ENCODE results near the gene CD40. TPM values are rescaled to one million over a fixed set of nuclear protein-coding genes. Genes with fewer than 3 reads are reported as not detected.

Gene CD40
- total RNA-seq, 1 experiment from 2014 or later: 13.7 TPM

DNA sequence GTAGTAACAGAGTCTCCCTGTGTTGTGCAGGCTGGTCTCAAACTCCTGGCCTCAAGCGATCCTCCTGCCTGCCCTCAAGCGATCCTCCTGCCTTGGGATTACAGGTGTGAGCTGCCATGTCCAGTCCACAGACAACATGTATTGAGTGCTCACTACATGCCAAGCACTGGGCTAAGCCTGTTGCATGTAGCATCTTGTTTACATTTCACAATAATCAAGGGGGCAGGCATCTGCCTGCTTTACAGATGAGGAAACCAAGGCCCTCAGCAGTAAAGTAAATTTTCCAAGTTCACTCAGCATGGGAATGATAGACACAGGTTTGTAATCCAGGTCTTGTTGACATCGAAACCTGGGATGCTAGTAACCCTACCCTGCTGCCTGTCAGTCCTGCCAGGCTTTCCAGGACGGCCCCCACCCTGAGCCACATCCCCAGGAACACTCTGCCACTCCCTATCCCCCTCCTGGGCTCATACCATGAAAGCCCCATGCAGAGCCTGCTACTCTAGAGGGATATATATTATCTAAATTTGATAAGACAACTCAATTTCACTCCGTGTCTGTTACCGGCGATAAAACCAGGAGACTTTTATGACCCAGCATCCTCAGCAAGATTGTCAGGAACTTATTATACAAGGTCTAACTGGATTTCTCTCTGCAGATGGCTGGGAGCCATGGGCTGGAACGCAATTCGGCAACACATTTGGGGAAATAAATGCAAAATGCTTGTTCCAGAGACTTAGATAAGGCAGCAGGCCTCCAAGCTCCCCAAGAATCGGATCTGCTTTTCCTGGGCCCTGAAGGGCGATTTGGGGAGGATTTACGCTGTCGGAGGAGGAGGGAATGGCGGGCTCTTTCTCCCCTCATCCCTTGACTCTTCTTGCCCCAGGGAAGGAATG, 30.4 kb downstream of the CD40 start:
- no peak for DNase-seq (ENCODE audit: low spot score)

DNA sequence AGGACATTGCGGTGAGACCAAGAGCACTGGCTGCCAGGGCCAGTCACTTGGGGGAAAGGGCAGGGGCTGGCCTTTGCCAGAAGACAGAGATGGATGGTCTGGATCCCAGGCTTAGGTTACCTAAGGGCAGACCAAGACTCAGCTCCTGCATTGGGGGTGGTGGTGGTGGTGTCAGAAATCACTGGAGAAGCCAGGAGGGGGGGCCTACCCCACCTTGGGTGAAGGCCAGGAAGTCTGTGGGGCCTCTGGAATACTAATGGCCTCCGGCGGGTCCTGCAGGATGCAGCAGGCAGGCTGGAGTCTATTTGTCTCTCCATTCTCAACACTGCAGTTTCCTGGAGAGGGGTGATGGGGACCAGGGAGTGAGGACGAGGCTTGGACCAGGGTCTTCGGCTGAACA, 32.8 kb downstream of the CD40 start:
- DNase-seq (ENCODE audit: low spot score): no peak

DNA sequence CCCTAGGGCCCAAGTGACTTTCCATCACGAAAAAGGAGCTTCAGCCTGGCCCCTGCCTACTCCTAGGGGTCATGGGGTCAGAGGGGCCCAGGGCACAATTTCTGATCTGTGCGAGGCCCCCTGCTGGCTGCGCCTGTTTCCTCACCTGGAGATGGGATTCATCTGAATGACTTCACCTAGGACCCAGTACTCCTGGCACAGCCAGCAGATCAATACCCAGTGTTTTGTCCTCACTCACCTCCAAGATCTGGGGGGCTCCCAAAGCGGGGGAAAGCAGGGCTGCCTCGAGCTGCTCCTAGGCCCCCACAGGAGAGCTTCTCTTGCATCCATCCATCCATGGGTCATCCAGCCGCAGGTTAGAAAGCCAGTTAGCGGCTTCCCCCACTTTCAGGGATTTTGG, 33.8 kb downstream of the CD40 start:
- no peak for DNase-seq (ENCODE audit: low spot score)

DNA sequence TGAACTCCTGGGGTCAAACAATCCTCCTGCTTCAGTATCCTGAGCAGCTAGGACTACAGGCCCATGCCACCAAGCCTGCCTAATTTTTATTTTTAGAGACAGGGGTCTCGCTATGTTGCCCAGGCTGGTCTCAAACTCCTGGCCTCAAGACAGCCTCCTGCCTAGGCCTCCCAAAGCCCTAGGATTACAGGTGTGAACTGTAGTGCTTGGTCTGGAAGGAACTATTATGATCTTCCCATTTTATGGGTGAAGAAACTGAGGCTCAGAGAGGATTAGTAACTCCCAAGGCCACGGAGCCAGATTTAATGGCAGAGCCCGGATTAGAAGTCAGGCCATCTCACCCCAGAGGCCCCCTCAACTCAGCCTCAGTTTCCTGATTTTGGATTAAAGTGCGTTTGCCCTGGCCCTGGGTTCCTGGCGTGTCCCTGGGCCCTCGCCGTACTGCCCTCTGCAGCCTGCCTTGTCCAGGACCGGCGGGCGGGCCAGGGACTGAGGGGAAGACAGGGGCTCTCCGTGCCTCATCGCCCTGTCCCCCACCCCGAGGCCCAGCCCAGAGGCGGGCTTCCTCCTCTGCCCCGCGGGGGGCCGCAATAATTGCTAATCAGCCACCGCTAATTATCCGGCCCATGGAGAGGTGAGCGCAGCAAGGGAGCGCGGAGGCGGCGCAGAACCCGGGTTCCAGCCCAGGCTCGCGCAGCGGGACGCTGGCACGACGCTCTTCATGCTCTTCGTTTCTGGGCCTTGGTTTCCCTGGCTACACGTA, 34.9 kb downstream of the CD40 start:
- DNase-seq (ENCODE audit: low spot score): no peak

DNA sequence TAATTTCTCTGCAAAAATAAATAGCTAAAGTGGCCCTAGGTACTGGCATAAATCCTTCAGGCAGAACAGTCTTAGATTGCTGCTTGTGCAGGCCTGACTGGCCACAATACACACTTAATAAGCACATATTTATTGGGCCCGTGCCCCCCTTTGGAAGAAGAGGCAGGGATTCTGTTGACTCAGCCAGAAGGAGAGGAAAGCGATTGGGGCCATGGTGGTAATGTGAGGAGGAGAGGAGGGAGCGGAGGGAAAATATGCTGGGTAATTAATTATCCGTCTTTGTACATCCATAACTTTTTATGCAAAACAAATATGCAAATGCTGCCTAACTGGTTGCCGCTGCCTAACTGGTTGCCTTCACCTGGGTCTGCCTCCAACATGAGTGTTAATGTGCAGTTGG, 36.2 kb downstream of the CD40 start:
- no peak for DNase-seq (ENCODE audit: low spot score)

DNA sequence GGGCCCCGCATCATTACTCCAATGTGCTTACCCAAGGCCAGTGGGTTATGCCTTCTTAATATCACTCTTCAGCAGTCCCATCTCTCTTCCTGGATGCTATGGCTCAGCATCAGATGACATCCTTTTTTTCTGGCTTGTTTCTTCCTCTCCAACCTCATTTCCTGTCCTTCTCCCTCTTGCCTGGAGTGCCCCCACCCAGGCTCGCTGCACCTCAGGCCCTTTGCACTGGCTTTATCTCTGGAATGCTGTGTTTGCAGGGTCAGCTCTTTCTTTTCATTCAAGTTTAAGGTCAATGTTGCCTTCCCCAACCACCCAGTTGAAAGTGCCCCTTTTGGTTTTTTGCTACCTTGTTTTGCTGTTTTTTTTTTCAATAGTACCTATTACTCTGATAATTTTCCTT, 36.7 kb downstream of the CD40 start:
- no peak for DNase-seq (ENCODE audit: low spot score)

DNA sequence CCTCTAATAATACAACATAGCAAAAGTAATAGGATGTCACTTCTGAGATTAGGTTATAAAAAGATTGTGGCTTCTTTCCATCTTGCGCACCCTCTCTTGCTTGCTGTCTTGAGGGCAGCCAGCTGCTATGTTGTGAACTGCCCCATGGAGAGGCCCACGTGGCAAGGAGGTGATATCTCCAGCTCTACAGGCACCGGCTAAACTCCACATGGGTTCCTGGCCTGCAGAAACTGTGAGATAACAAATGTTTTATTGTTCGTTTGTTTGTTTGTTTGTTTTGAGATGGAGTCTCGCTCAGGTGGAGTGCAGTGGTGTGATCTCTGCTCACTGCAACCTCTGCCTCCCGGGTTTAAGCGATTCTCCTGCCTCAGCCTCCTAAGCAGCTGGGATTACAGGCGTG, 38.0 kb downstream of the CD40 start:
- DNase-seq (ENCODE audit: low spot score): no peak

DNA sequence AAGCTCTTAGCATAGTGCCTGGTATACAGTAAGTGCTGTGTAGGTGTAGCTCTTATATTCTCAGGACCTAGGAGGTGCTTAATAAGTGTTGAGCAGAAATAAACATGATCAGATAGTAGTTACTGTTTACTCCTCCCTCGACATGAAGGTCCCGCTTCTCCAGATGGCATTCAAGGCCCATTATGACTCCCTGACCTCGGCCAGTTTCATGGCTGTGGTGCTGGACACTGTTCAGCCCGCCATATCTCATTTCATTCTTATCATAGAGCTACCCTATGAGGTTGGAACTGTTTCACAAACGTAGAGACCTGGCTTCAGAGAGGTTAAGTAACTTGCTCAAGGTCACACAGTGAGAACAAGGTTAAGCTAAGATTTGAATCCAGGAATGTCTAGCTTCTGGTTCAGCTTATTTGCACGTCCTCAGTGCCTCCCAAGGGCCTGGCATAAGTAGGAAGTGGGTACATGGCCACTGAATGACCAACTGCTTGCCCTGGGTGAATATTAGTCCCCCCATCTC, 39.0 kb downstream of the CD40 start:
- no peak for DNase-seq (ENCODE audit: low spot score)

DNA sequence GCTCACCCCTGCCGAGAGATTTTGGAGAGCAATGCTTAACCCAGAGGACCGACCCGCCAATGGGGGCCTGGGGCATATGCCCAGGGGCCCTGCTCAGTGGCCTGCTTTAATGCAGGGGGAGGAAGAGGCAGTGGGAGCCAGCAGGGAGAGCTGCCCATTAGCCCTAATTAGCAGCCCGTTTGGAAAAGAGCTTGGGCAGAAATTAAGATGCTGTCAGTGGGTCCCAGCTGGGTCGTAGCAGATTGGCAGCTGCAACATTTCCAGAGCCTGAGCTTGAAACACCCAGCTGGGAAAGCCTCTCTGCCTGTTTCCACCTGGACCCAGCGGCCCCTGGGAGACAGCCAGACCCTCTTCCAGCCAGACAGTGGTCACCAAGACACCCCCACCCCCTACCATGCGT, 39.5 kb downstream of the CD40 start:
- DNase-seq (ENCODE audit: low spot score): no peak

DNA sequence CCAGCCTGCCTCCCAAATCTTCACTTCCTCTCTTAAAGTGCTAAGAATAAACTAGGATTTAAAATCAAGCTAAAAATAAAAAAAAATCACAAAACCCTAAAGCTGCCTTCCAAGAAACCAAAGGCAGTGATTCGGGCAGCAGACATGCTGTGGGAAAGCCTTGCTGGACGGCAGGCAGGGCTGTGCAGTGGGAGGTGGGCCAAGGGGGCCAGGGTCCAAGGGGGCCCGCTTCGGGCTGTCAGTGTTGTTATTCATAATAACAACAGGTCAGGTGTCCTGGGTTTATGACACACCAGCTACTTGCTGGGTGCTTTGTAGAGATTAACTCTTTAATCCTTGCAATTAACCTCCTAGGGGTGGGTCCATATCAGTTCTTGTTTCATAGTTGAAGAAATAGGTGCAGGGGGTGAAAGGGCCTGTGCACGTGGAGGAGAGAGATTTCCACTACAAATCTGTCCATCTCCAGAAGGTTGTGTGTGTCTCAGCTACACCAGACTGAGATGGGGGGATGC, 40.4 kb downstream of the CD40 start:
- DNase-seq (ENCODE audit: low spot score): no peak

DNA sequence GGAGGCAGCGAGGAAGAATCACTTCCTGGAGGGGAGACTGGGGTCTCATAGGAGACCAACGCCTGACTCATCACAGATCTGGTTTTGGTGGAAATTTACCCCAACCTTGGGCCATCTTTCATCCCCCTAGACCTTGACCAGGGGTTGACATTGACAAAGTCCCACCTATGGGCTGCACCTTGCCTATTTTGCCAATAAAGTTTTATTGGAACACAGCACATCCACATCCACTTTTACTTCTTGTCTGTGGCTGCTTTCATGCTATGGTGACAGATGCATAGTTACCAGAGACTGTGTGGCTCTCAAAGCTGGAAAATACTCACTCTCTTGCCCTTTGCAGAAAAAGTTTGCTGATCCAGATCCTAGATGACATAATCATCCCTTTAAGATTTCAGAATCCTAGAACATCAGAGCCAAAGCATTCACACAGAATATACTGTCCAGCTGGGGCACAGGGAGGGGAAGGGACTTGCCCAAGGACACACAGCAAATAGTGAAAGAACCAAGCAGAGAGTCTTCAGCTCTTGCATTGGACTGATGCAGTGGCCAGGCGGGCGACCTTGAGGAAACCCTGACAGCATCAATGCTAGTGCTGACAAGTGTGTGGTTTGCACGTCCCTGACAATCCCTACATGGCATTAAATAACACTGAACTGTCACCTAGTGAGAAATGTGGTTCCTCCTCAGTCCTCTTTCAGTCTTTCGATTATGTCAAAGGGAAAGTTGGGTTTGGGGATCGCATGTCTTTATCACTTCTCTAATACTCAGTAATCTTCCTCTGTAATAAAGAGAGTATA, 41.2 kb downstream of the CD40 start:
- no peak for DNase-seq (ENCODE audit: low spot score)

DNA sequence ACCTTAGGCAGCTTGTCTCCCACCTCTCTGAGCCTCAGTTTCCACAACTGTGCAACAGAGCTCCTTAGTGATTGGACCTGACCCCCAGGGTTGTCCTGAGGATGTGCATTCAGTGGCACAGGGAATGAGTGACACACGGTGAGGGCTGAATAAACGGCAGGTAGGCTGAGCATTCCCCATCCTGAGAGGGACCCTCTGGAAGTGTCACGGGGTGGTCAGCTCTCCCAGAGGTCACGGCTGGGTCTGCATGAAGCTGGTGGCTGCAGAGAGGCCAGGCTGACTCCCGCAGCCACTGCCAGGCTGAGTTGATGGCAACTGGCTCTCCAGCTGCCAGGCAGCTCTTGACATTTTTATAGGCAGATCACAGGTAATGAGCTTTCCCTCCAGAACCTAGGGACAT, 42.5 kb downstream of the CD40 start:
- DNase-seq (ENCODE audit: low spot score): no peak

DNA sequence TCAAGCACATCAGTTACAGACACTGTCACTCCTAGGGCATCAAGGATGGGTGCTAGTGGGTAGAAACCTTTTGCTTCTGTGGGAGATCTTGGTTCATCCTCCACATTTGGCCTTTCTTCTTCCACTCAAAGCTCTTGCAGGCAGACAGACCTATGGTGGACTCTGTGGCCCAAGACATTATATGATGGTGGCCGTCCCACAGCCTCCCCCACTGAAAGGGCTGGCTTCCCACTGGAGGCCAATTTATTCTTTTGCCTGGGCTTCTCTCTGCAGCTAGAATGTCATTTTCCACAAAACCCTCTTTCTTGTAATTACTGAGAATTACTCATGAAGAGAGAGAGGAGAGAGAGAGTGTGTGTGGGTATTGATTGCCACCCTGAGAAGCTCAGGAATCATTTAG, 43.8 kb downstream of the CD40 start:
- no peak for DNase-seq (ENCODE audit: low spot score)

DNA sequence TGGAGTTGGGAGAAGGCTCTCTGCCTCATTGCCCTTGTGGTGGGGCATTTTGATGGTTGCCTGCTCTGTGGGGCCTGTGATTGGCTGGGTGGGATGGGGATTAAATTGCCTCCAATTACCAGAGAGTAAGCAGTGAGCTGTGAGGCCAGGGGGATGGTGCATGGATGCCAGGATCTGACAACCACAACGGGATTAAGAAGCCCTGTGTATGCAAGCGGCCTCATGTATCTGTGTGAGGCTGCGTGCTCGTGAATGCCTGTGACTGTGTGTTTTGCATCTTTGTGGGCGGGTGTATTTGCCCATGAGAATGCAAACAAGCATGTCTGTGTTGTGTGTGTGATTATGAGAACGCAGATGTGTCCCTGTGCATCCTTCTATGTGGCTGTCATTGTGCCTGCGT, 46.1 kb downstream of the CD40 start:
- DNase-seq (ENCODE audit: low spot score): no peak

DNA sequence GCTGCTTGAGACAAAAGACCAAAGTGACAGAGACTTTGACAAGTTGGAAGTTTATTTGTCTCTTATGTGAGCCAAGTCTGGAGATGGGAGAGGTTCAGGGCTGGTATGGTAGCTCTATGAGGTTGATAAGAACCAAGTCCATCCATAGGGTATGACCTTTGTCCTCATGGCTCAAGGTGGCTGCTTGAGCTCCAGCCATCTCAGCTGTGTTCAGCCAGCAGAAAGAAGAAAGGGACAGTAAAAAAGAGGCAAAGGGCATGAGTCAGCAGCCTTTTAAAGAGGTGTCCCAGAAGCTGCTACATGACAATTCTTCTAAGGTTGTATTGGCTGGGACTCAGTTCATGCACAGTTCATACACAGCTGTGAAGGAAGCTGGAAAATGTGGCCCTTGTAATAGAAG, 49.0 kb downstream of the CD40 start:
- no peak for DNase-seq (ENCODE audit: low spot score)

DNA sequence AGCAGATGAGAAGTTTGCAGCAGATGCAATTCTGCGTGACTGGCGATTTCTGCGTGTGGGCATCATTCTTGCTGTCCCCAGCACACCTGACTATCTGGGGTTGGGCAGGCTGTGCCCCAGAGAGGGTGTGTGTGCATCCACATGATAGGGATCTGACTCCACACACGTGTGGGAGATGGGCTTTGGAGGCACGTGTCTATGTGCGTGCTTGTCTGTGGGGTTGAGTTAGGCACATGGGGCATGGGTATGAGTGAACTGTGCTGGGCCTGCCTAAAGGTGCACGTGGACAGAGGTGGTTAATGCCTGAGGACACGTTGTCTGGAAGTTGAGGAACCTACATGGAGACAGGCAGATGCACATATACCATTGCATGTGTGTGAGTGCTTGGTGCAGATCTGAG, 50.3 kb downstream of the CD40 start:
- no peak for DNase-seq (ENCODE audit: low spot score)

DNA sequence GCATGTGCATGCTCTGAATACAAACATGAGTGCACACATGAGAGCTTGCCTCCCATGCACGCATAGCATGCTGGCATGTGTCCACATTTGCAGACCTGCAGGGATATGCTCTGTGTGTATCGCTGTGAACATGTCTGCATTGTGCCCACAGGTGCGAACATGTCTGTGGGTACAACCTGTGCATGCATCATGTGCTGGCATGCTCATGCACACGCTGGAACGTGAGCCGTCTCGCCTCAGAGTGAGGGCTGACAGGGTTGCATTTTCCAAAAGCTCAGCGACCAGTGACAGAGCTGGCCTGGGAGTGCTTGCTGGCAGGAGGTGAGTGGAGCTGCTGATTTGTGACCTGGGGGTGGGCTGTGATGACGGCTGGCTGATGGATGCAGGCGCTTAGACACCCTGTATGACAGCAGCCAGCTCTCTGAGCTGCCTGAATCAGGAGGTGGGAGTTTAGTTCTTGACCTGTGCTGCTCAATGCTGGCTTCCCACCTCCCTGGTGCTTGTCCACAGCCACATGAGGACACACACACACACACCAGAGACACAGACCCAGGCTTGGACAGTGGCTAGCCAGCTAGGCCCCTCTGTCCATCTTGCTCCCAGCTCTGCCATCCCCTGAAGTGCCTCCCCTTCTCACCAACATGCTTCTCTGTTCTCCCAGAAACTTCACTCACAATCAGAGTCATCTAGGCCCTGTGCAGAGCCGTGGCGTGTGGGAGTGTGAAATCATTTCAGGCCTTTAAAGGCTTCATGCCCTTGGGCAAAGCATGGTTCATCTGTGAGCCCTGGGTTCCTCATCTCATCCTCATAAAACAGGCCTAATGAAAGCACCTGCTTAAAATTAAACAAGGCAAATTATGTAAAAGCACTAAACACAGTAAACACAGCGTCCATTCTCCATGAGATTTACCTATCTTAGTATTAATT, 51.4 kb downstream of the CD40 start:
- no peak for DNase-seq (ENCODE audit: low spot score)

DNA sequence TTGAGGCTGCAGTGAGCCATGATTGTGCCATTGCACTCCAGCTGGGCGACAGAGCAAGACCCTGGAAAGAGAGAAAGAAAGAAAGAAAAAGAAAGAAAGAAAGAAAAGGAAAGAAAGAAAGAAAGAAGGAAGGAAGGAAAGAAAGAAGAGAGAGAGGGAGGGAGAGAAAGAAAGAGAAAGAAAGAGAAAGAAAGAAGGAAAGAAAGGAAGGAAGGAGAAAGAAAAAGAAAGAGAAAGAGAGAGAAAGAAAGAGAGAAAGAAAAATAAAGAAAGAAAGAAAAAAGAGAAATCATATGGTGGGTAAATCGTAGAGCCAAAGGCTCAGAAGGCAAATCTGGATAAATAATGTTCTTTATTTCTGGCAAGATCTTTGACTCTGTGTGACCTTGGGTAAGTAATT, 53.4 kb downstream of the CD40 start:
- no peak for DNase-seq (ENCODE audit: low spot score)

DNA sequence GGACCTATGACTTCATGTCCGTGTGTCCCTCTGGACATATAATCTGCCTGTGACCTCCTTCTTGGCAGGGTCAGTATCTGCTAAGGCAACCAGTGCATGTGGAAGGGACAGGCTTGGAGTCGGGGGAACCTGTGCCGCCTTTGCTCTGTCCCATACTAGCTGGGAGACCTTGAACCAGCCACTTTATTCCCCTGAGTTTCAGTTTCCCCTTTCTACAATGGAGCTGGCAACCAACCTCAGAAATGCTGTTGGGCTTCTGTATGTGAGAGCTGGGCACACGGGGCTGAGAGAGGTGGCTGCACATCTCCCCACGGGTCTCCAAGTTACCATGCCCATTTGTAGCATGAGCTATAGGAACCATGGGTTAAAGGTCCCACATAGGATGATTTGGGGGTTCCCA, 53.8 kb downstream of the CD40 start:
- no peak for DNase-seq (ENCODE audit: low spot score)

DNA sequence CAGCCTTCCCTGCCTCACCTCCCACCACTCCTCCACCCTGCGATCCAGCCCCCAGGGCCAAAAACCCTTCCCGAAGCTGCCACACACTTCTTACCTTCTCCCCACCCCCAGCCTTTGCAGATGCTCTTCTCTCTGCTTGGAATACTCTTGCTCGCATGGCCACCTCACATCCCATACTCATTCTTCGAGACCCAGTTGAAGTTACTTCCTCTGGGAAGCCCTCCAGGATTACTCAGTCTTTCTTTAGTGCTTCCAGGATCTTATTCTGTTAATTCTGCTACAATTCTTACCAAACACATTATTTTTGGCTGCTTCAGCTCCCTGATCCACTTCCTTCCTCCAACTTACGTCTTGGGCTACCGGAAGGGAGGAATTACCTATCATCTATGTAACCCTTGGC, 54.3 kb downstream of the CD40 start:
- no peak for DNase-seq (ENCODE audit: low spot score)

DNA sequence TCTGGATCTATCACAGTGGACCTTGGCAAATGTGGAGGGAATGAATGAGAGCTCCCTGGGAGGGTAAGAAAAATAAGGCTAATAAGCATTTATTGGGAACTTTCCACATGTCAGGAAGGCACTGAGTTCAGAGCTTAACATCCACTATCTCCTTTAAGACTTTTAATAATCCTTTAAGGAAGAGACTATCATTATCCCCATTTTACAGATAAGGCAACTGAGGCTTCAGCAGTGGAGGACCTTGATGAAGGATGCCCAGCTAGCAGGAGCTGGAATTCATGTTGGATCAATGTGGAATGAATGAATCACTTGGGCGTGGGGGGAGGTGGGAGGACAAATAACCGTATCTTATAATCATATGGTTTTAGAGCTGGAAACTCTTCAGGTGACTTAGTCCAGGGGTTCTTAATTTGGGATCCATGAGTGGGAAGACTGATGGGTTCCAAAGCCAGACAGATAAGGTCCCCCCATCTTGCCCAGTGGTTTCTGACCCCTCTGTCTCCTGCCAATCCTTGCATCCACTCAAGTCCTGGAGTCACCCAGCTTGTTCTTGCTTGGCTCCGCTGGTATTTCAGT, 54.9 kb downstream of the CD40 start:
- DNase-seq (ENCODE audit: low spot score): no peak

All from H4 (cell line).